Posterior cingulate gyrus (tissue), 11 donors: ENCODE results near the gene RNASEH2A.
A peak's percentile ranks its signal among the peaks of the same experiment; 100 is the strongest.

ENCODE experiments used
- DNase-seq, 10 donors: peaks; one replicate each; pipeline versions ENCODE4 v3.0.0 to v3.0.0-alpha.2; 2020 to 2021; ENCODE audit warnings: mixed read lengths in 3 of 10
- intact Hi-C: fragments of 100-400 bp; cut with DNase I; formaldehyde crosslinking; loops from one replicate; pipeline ENCODE4 v1.15.1; 2023

Gene RNASEH2A

GRCh38 chr19:12846613-12847012, 40.2 kb downstream of the RNASEH2A start:
- intact Hi-C loops = loop anchor here (5.0 kb wide), 1 partner anchor 69 kb away; the partner anchor contains the start of gene HOOK2
- peak in 2 of 10 donors; percentile 70 to 83 for DNase-seq

- peak; percentile 74 to 97 (median 86) for DNase-seq
- intact Hi-C loops = loop anchor here (5.0 kb wide), 1 partner anchor 70 kb away; the partner anchor contains the start of gene HOOK2
These were observed 41.1 kb downstream of the RNASEH2A start for GRCh38 chr19:12847159-12848139.

GRCh38 chr19:12856653-12857052, 50.3 kb downstream of the RNASEH2A start:
- intact Hi-C loops = no loop called here
- no peak for DNase-seq

GRCh38 chr19:12858041-12858928, 51.9 kb downstream of the RNASEH2A start:
- DNase-seq = peak in 1 of 10 donors; percentile 73
- intact Hi-C loops = no loop called here

- no peak for DNase-seq
- intact Hi-C loops = no loop called here
These were observed 53.2 kb downstream of the RNASEH2A start for GRCh38 chr19:12859546-12859945.
